Measurements from ENCODE around the gene FAM83D.

- TF ChIP-seq CTCF (IDR thresholded peaks at IDR 0.05) (no peak), EP300 (IDR thresholded peaks at IDR 0.05) (no peak)
Observed at GRCh38 chr20:38878866-38879265, 47.4 kb upstream of the FAM83D start.
